Heart right ventricle (tissue), 16 donors: ENCODE results near the gene AFF1. TPM values are rescaled to one million over a fixed set of nuclear protein-coding genes. Genes with fewer than 3 reads are reported as not detected.
A peak's percentile ranks its signal among the peaks of the same experiment; 100 is the strongest.
"Not testable (repeated sequence)": the region's sequence is repeated elsewhere in the genome, so short reads cannot be mapped to it uniquely, and the experiment has no call there.

ENCODE experiments used
- ATAC-seq, 8 donors: fragments of 200-7000 bp; cut with Tn5 transposase; one replicate each; pipeline ENCODE4 v1.9.1; 2020; ENCODE audit warnings: mild to moderate bottlenecking in 8 of 8, moderate library complexity in 8 of 8, moderate number of reproducible peaks in 1 of 8
- DNase-seq, 2 donors: peaks; one replicate each; pipeline ENCODE4 v3.0.0-alpha.2; 2020
- H3K27ac ChIP-seq, 10 donors: fragments of 200-600 bp; sonication (generic) in 2 of 10; one replicate each; pipeline versions ENCODE4 v1.5.0 to v1.8.0; 2020 to 2022; ENCODE audit warnings: mild to moderate bottlenecking in 3 of 10
- H3K27me3 ChIP-seq, 7 donors: fragments of 200-600 bp; one replicate each; pipeline ENCODE4 v1.8.0; 2021 to 2022; ENCODE audit warnings: mild to moderate bottlenecking in 2 of 7
- H3K36me3 ChIP-seq, 9 donors: fragments of 200-600 bp; sonication (generic) in 1 of 9; one replicate each; pipeline versions ENCODE4 v1.5.0 to v1.8.0; 2020 to 2022; ENCODE audit warnings: mild to moderate bottlenecking in 2 of 9
- H3K4me1 ChIP-seq, 9 donors: fragments of 200-600 bp; sonication (generic) in 1 of 9; one replicate each; pipeline versions ENCODE4 v1.5.0 to v1.8.0; 2020 to 2022; ENCODE audit warnings: mild to moderate bottlenecking in 4 of 9
- H3K4me3 ChIP-seq, 10 donors: fragments of 200-600 bp; sonication (generic) in 2 of 10; one replicate each; pipeline versions ENCODE4 v1.5.0 to v1.8.0; 2020 to 2022; ENCODE audit warnings: mild to moderate bottlenecking in 7 of 10, moderate library complexity in 2 of 10
- H3K9me3 ChIP-seq, 11 donors: fragments of 200-600 bp in 10 of 11; sonication (generic) in 2 of 11; one replicate each; pipeline versions ENCODE4 v1.5.0 to v1.8.0; 2013 to 2022; ENCODE audit warnings: mild to moderate bottlenecking in 2 of 11, control low read depth in 1 of 11, moderate library complexity in 1 of 11
- WGBS, 2 donors: extraction: QIAGEN DNeasy Blood & Tissue Kit; methylation state at CpG; one replicate each; pipeline ENCODE4 v1.1.7; 2013; ENCODE audit warnings: inconsistent platforms in 1 of 2; 5-methylcytosine and 5-hydroxymethylcytosine counted together
- intact Hi-C, 10 donors: fragments of 100-400 bp; cut with DNase I; formaldehyde crosslinking; loops; one replicate each; pipeline versions ENCODE4 v1.11.1 to v1.14.2; 2022
- polyA plus RNA-seq, 2 donors: library from polyadenylated mRNA; stranded (reverse); fragments of 200-250 nt; gene quantifications; one replicate each; pipeline ENCODE4 v1.2.3, GENCODE V29; 2013
- total RNA-seq, 10 donors: library from RNA; stranded (reverse); fragmentation: NEBNext Ultra II Directional in 3 of 10; extraction: Animal tissue kit (Norgen Biotek cat#: 25700) in 3 of 10; gene quantifications; one replicate each; pipeline versions ENCODE4 v1.2.1 to v1.2.4, GENCODE V29; 2021 to 2023
- TF ChIP-seq, protein P1 (sequence below), 9 donors: fragments of 200-600 bp; sonication (generic) in 2 of 9; IDR thresholded peaks; one replicate each; pipeline versions ENCODE4 v1.5.0 to v1.8.0; 2021 to 2022; ENCODE audit warnings: antibody characterized with exemption in 9 of 9, mild to moderate bottlenecking in 5 of 9, moderate library complexity in 1 of 9
- donor health status: Arrhythmogenic right ventricular cardiomyopathy.
- donor health status: ischemic (EF 13 %, LVEDD 7.1; RV severe dilation, severe dysfunction).
- donor health status: healthy with polysubstance abuse.
- donor health status: DM: no; HTN: yes; CAD: no.
- donor health status: DM: no; HTN: no; CAD: no.
- donor health status: ischemic (EF 25% LVEDD 6.9; RV normal size, moderate dysfunction).
- donor health status: ischemic (EF 25% LVEDD 5.7; RV mildly dilated, moderate dysfunction).
- donor health status: healthy.
- donor health status: DM: yes; HTN: yes; CAD: no.
- donor health status: Ischemic cardiomyopathy.
- donor health status: ischemic (EF 35%, LVEDD 5.7; RV mildly dilated, moderate dysfunction).
- donor health status: nonischemic (EF 11% LVEDD 7.7; RV severe dilation, severe dysfunction).
- donor health status: DM: yes; HTN: yes; CAD: no.
- donor health status: PGD.
- donor health status: ischemic (EF 29% LVEDD 5.4; RV normal size, mild dysfunction).
- donor health status: nonischemic (EF 23%, LVEDD 6.1; RV moderate dilation, normal function).

Gene AFF1
- total and polyA plus RNA-seq, 12 donors, result 44.4 to 90.2 (median 74.5) TPM

DNA sequence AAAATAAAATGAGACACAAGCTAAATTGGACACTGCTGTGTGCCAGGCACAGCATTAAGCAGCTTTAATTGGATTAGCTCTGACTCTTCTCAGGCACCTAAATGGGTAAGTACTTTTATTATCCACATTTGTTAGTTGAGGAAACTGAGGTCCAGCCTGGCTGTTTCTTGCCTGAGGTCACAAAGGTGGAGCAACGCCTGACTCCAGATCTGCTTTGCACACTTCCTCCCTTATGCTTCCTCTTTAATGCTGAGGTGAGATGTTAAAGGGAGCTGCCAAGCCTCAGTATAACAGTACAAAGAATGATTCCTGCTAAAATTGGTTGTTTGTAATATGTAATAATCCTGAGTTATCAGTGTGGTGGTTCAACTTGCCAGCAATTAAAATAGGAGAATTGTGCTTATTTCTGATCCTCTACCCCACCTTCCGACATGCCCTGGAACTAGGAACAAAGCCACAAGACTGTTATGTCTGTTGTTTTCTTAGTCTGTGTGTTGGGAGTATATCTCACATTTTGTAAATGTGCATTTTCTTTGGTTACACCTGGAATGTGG is 74.4 kb downstream of the AFF1 start:
- 24 to 34% methylated on average over 2 of the region's 2 CpGs for WGBS, 2 donors
- no peaks in the 10 kb centered on the region for H3K36me3 ChIP-seq
- H3K9me3 ChIP-seq, result no peaks in the 10 kb centered on the region
- ATAC-seq, result no peak
- H3K27me3 ChIP-seq, result no peaks in the 10 kb centered on the region
- intact Hi-C loops, result loop anchor here (2.0 to 10.0 kb wide), 11 partner anchors 20 to 206 kb away; partner anchors contain the start of gene AFF1 (in 2 of the 10)
- no peak for DNase-seq
- TF ChIP-seq, protein P1, sequence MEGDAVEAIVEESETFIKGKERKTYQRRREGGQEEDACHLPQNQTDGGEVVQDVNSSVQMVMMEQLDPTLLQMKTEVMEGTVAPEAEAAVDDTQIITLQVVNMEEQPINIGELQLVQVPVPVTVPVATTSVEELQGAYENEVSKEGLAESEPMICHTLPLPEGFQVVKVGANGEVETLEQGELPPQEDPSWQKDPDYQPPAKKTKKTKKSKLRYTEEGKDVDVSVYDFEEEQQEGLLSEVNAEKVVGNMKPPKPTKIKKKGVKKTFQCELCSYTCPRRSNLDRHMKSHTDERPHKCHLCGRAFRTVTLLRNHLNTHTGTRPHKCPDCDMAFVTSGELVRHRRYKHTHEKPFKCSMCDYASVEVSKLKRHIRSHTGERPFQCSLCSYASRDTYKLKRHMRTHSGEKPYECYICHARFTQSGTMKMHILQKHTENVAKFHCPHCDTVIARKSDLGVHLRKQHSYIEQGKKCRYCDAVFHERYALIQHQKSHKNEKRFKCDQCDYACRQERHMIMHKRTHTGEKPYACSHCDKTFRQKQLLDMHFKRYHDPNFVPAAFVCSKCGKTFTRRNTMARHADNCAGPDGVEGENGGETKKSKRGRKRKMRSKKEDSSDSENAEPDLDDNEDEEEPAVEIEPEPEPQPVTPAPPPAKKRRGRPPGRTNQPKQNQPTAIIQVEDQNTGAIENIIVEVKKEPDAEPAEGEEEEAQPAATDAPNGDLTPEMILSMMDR (IDR thresholded peaks at IDR 0.05), result no peak
- H3K4me3 ChIP-seq, result peak overlapping the region in 8 of 10 donors; percentile 72 to 82 (median 79)
- peak overlapping the region in 7 of 10 donors; percentile 19 to 99 (median 98) for H3K27ac ChIP-seq
- H3K4me1 ChIP-seq, result peaks cover 9 to 79% (median 70%) of the 10 kb centered on the region in 9 donors

DNA sequence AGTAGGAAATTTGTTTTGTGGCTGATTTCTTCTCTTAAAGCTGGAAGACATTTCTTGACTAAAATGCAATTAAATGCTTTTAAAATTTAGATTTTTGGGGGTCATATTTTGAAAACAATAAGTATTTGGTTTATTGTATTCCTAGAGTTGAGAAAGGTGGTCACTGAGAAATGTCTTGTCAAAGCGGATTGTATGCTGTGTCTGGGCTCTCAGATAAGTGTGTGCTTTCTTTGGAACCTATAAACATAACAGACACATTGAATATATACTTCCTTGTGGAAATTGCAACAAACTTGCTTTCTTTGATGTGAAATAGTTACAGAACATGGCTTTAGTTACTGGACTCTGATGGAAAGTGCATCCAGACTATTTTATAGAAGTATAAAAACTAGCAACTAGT is 75.4 kb downstream of the AFF1 start:
- Histone ChIP-seq H3K9me3 (no peaks in the 10 kb centered on the region), H3K27ac (peak overlapping the region in 4 of 10 donors; percentile 98 to 99 (median 98)), H3K4me1 (peaks cover 12 to 82% (median 73%) of the 10 kb centered on the region in 9 donors), H3K27me3 (no peaks in the 10 kb centered on the region), H3K36me3 (no peaks in the 10 kb centered on the region), H3K4me3 (no peak overlapping the region)
- intact Hi-C loops, result loop anchor here in 1 of 10 donors (5.0 kb wide), 1 partner anchor 42 kb away; no protein-coding TSS in a partner anchor
- DNase-seq (no peak), ATAC-seq (no peak)
- 62 to 74% methylated on average over 1 of the region's 1 CpG for WGBS, 2 donors
- TF ChIP-seq, protein P1 (IDR thresholded peaks at IDR 0.05), result no peak

DNA sequence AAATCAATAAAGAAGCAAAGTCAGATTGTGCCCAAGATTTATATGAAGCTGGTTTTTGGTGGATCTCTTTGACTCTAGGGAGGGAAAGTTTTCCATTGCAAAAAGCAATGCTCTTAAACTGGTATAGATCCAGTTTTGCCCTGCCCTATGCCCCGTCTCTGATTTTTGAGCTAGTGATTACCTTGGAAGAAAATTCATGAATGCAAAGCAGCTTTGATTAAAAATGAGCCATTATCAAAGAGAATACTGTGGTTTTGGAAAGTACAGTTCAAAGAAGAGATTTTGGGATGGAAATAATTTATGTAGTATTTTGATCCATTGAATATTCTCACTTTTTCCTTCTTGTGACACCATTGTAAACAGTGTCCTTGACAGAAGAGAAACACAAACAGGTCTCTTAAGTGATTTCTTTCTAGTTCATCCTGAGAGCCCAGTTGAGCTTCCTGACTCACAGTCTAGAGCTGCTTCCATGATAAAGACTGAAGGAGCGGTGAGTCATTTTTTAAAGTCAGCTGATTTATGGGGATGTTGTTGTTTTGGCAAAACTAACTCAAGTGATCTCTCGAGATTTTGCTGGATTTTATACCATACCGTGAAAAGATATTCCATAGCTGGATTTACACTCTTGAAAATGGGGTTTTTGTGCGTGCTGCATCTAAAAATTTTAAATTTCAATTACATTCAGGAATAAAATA is 76.7 kb downstream of the AFF1 start:
- Histone ChIP-seq H3K27ac (peak overlapping the region; percentile 6 to 98 (median 52)), H3K9me3 (no peaks in the 10 kb centered on the region), H3K27me3 (no peaks in the 10 kb centered on the region), H3K36me3 (no peaks in the 10 kb centered on the region), H3K4me1 (peaks cover 10 to 86% (median 77%) of the 10 kb centered on the region in 9 donors), H3K4me3 (no peak overlapping the region)
- ATAC-seq (peak in 4 of 8 donors; percentile 5 to 34 (median 16)), DNase-seq (peak in 1 of 2 donors; percentile 31)
- intact Hi-C loops, result loop anchor here in 1 of 10 donors (5.0 kb wide), 1 partner anchor 41 kb away; no protein-coding TSS in a partner anchor
- WGBS, 2 donors, result 42 to 46% methylated on average over 5 of the region's 5 CpGs
- TF ChIP-seq, protein P1 (IDR thresholded peaks at IDR 0.05), result no peak

DNA sequence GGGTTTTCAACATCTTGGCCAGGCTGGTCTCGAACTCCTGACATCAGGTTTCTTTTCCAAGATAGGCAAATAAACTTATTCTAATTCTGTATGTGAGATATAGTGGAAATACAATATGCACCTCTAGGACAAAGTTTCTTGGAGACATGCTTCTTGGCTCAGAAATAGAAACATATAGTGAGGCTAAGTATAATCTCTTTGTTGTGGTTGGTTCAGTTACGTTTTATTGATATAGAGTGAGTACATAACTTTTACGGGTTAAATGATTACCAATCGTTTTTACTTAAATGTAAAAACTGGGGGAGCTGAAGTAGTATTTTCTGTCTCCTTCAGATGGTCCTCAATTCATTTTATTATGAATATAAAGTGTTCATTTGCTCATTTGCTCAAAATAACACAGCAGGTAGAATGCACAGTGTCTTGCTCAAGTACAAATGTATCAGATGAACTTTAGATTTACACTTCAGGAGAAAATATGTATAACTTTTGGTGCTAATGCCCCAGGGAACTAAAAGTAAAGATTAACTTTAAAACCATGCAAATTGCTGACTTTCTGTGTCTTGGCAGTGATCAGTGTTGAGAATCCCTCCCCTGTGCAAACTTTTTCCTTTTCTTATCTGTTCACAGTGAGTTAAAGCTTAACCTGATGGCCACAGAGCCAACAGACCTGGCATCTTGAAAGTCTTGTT is 77.6 kb downstream of the AFF1 start:
- TF ChIP-seq, protein P1 (IDR thresholded peaks at IDR 0.05), result no peak
- WGBS, 2 donors, result 63 to 67% methylated on average over 4 of the region's 4 CpGs
- Histone ChIP-seq H3K4me3 (no peak overlapping the region), H3K27ac (peak overlapping the region in 8 of 10 donors; percentile 6 to 98 (median 72)), H3K27me3 (no peaks in the 10 kb centered on the region), H3K36me3 (no peaks in the 10 kb centered on the region), H3K4me1 (peaks cover 10 to 95% (median 80%) of the 10 kb centered on the region in 9 donors), H3K9me3 (no peaks in the 10 kb centered on the region)
- no peak for DNase-seq
- no peak for ATAC-seq
- intact Hi-C loops, result loop anchor here in 1 of 10 donors (5.0 kb wide), 1 partner anchor 40 kb away; no protein-coding TSS in a partner anchor

DNA sequence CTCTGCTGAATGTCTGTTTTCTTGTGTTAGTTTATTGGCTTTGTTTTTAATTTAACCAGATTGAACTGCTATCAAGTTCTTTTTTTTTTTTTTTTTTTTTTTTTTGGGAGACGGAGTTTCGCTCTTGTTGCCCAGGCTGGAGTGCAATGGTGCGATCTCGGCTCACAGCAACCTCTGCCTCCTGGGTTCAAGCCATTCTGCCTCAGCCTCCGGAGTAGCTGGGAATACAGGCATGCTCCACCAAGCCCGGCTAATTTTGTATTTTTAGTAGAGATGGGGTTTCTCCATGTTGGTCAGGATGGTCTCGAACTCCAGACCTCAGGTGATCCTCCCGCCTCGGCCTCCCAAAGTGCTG is 78.1 kb downstream of the AFF1 start:
- 77 to 83% methylated on average over 9 of the region's 9 CpGs for WGBS, 2 donors
- not testable (repeated sequence) for H3K4me3 ChIP-seq, ATAC-seq, H3K36me3 ChIP-seq, H3K9me3 ChIP-seq, DNase-seq, H3K27me3 ChIP-seq
- peaks cover 10 to 100% (median 85%) of the 10 kb centered on the region in 9 donors for H3K4me1 ChIP-seq
- H3K27ac ChIP-seq, result peak overlapping the region in 7 of 10 donors; percentile 15 to 98 (median 78)
- intact Hi-C loops, result loop anchor here in 1 of 10 donors (5.0 kb wide), 1 partner anchor 39 kb away; no protein-coding TSS in a partner anchor
